A172 (cell line): ENCODE measurements around the gene CDC42EP4. TPM values are rescaled to one million over a fixed set of nuclear protein-coding genes. Genes with fewer than 3 reads are reported as not detected.
A peak's percentile ranks its signal among the peaks of the same experiment; 100 is the strongest.

Source experiments
- DNase-seq: peaks from one replicate; pipeline ENCODE4 v3.0.0-alpha.2; 2015; ENCODE audit warnings: low spot score
- total RNA-seq: library from RNA; depleted of rRNA; stranded (reverse); fragments of >200 nt; shearing (Covaris generic); gene quantifications from 2 replicates; pipeline ENCODE4 v1.2.3, GENCODE V29; 2014; rRNA removed

CDC42EP4 gene
- total RNA-seq, 1 experiment from 2014 or later = 42.1 TPM

DNA sequence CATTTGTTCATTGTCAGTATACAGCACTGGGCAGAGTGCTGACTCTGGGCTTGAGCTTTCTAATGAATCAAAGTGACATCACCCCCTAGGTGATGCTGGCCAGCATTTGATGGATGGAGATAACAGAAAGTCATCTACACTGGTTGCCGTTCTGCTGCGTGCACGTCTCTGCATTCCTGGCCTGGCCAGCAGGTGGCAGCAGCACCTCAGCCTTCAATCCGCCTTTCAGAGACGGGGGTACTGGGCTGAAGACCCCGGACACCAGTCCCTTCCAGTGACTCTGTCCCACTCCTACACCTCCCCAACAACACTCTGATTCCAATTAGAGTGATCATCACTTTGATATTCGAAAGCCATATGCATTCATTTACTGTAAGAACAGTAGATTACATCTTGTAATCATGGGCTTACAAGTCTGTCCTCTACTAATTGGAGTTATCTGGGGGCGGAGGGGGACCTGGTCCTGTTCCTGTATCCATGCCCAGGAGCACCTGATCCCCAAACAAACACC is 56.1 kb downstream of the CDC42EP4 start:
- peak; percentile 71 for DNase-seq

- no peak for DNase-seq
Measured at GRCh38 chr17:73251871-73252270, 59.9 kb downstream of the CDC42EP4 start.

GRCh38 chr17:73250851-73251640 is 60.8 kb downstream of the CDC42EP4 start:
- no peak for DNase-seq

GRCh38 chr17:73249700-73250099 is 62.1 kb downstream of the CDC42EP4 start:
- DNase-seq = no peak

GRCh38 chr17:73248532-73248931 is 63.3 kb downstream of the CDC42EP4 start:
- no peak for DNase-seq

DNA sequence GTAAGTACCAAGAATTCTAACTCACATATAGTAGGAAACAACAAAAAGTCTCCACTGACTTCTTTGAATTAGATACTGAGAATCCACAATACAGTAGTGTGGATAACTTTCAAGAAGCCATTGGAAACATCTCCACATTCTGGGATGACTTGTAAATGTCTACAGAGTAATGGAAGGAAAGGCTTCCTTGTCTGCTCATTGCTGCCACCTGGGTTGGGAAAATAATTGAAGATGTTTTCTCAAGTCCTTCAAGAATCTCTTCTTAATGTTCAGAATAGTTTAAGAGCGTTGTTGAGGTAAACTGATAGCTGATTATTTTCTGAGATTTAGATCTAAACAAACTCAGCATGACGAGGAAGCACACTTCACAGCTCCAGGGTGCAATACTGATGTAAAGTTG is 64.1 kb downstream of the CDC42EP4 start:
- DNase-seq = no peak

DNA sequence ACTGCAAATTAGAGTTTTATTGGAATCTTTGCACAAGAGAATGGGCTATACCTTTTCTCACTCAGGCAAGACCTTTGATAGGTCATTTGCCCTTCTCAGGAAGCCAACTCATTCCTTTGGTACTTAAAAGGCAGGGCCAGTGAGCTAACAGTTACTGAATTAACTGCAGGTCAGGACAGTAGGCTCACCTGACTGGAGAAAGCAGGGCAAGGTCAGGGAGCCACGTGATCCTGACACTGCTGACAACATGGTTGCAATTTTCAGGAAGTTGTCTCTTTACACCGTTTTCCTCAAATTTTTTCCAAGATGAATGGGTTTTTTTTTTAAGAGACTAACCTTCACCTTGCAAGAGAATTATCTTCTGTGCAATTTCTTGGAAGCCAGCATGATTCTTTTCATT is 71.2 kb downstream of the CDC42EP4 start:
- DNase-seq = no peak

GRCh38 chr17:73237714-73238113 is 74.1 kb downstream of the CDC42EP4 start:
- DNase-seq = no peak

- no peak for DNase-seq
Measured at GRCh38 chr17:73234736-73235135, 77.1 kb downstream of the CDC42EP4 start.

Other genes starting within 250 kb of the CDC42EP4 start
- gene SLC39A11, start 219.3 kb downstream of the CDC42EP4 start, total RNA-seq = 56.2 and 59.2 TPM in 2 replicates
- 4.3 and 4.8 TPM in 2 replicates for gene SSTR2, start 147.0 kb downstream of the CDC42EP4 start, total RNA-seq
- 25.3 and 28.0 TPM in 2 replicates for gene COG1, start 118.9 kb downstream of the CDC42EP4 start, total RNA-seq
- not detected in 2 replicates for gene CPSF4L, start 50.1 kb downstream of the CDC42EP4 start, total RNA-seq